ENCODE results near the gene TNK2. TPM values are rescaled to one million over a fixed set of nuclear protein-coding genes. Genes with fewer than 3 reads are reported as not detected.

The TNK2 gene
- polyA plus RNA-seq, 3 donors, result 0.84 to 131 (median 1.8) TPM

- Histone ChIP-seq H3K9me3 (replicated peaks in 1 of 2; ENCODE audit: control insufficient read depth in 1 of 2, insufficient read depth in 1 of 2, low read length in 2 of 2) (no peaks in the 10 kb centered on the region), H3K27ac (ENCODE audit: low read depth in 1 of 2, low read length in 2 of 2) (no peak overlapping the region), H4K20me1 (ENCODE audit: insufficient read depth, low read length) (peaks cover 97% of the 10 kb centered on the region), H3K36me3 (replicated peaks in 1 of 2; ENCODE audit: control insufficient read depth in 1 of 2, insufficient read depth in 2 of 2, low read length in 2 of 2) (peaks cover 60 to 81% of the 10 kb centered on the region in 2 donors), H3K4me1 (ENCODE audit: control insufficient read depth in 1 of 2, insufficient read depth in 2 of 2, low read length in 2 of 2) (peaks cover 4 to 6% of the 10 kb centered on the region in 2 donors), H3K4me2 (replicated peaks; ENCODE audit: extremely low read depth, low read length, poor library complexity, severe bottlenecking) (no peak overlapping the region), H3K79me2 (ENCODE audit: insufficient read depth, low read length) (peaks cover 76% of the 10 kb centered on the region), H2AFZ (ENCODE audit: insufficient read depth, low read depth, low read length, poor library complexity, severe bottlenecking) (no peak overlapping the region), H3K4me3 (replicated peaks in 1 of 3; ENCODE audit: low read depth in 2 of 3, low read length in 3 of 3) (no peak overlapping the region), H3K27me3 (ENCODE audit: control insufficient read depth in 2 of 2, insufficient read depth in 2 of 2, low read length in 2 of 2) (no peaks in the 10 kb centered on the region), H3K9ac (ENCODE audit: insufficient read depth, low read length, poor library complexity, severe bottlenecking) (no peak overlapping the region)
- WGBS (ENCODE audit: insufficient coverage), result 96% methylated on average over 11 of the region's 18 CpGs
- no peak for TF ChIP-seq CTCF (IDR thresholded peaks at IDR 0.05)
- H3K36me3 Mint-ChIP-seq, result peaks cover 44 to 76% of the 10 kb centered on the region in 2 donors
- H3K4me1 Mint-ChIP-seq, result peaks cover 2% of the 10 kb centered on the region
- peak overlapping the region in 1 of 7 donors; percentile 1 for H3K27ac Mint-ChIP-seq
- DNase-seq, result no peak
- peaks cover 0 to 3% (median 0%) of the 10 kb centered on the region in 7 donors for H3K9me3 Mint-ChIP-seq
- no peak overlapping the region for H3K4me3 Mint-ChIP-seq
- no peaks in the 10 kb centered on the region for H3K27me3 Mint-ChIP-seq (ENCODE audit: low read depth in 3 of 3)
- intact Hi-C loops (cut with micrococcal nuclease), result loop anchor here (5.0 kb wide), 1 partner anchor 34 kb away; no protein-coding TSS in a partner anchor
Measured at GRCh38 chr3:195888311-195888761, 20.0 kb downstream of the TNK2 start.

GRCh38 chr3:195887670-195888069 is 20.7 kb downstream of the TNK2 start:
- no peaks in the 10 kb centered on the region for H3K27me3 ChIP-seq (ENCODE audit: control insufficient read depth in 2 of 2, insufficient read depth in 2 of 2, low read length in 2 of 2)
- peaks cover 67 to 88% of the 10 kb centered on the region in 2 donors for H3K36me3 ChIP-seq (replicated peaks in 1 of 2; ENCODE audit: control insufficient read depth in 1 of 2, insufficient read depth in 2 of 2, low read length in 2 of 2)
- H3K79me2 ChIP-seq (ENCODE audit: insufficient read depth, low read length), result peaks cover 70% of the 10 kb centered on the region
- no peak for DNase-seq
- H3K27ac ChIP-seq (ENCODE audit: low read depth in 1 of 2, low read length in 2 of 2), result no peak overlapping the region
- H3K27me3 Mint-ChIP-seq (ENCODE audit: low read depth in 3 of 3), result no peaks in the 10 kb centered on the region
- H3K9me3 ChIP-seq (replicated peaks in 1 of 2; ENCODE audit: control insufficient read depth in 1 of 2, insufficient read depth in 1 of 2, low read length in 2 of 2), result no peaks in the 10 kb centered on the region
- H3K9me3 Mint-ChIP-seq, result peaks cover 0 to 3% (median 0%) of the 10 kb centered on the region in 7 donors
- peaks cover 50 to 82% of the 10 kb centered on the region in 2 donors for H3K36me3 Mint-ChIP-seq
- no peak overlapping the region for H3K27ac Mint-ChIP-seq
- no peak overlapping the region for H3K9ac ChIP-seq (ENCODE audit: insufficient read depth, low read length, poor library complexity, severe bottlenecking)
- H3K4me1 Mint-ChIP-seq, result no peaks in the 10 kb centered on the region
- intact Hi-C loops (cut with micrococcal nuclease), result loop anchor here (5.0 kb wide), 1 partner anchor 35 kb away; no protein-coding TSS in a partner anchor
- H3K4me1 ChIP-seq (ENCODE audit: control insufficient read depth in 1 of 2, insufficient read depth in 2 of 2, low read length in 2 of 2), result no peaks in the 10 kb centered on the region
- no peak overlapping the region for H3K4me3 ChIP-seq (replicated peaks in 1 of 3; ENCODE audit: low read depth in 2 of 3, low read length in 3 of 3)
- WGBS (ENCODE audit: insufficient coverage), result 88% methylated on average over 17 of the region's 36 CpGs
- peaks cover 97% of the 10 kb centered on the region for H4K20me1 ChIP-seq (ENCODE audit: insufficient read depth, low read length)
- H3K4me3 Mint-ChIP-seq, result no peak overlapping the region
- no peak overlapping the region for H2AFZ ChIP-seq (ENCODE audit: insufficient read depth, low read depth, low read length, poor library complexity, severe bottlenecking)
- TF ChIP-seq CTCF (IDR thresholded peaks at IDR 0.05), result no peak
- no peak overlapping the region for H3K4me2 ChIP-seq (replicated peaks; ENCODE audit: extremely low read depth, low read length, poor library complexity, severe bottlenecking)

Data from CD14-positive monocyte (primary cell).